Putamen (tissue), 1 donor: ENCODE data around the gene SLC25A12.
"Not testable (repeated sequence)": the region's sequence is repeated elsewhere in the genome, so short reads cannot be mapped to it uniquely, and the experiment has no call there.

Source experiments
- DNase-seq: peaks from one replicate; pipeline ENCODE4 v3.0.0-alpha.2; 2016; ENCODE audit warnings: low spot score

The SLC25A12 gene, protein sequence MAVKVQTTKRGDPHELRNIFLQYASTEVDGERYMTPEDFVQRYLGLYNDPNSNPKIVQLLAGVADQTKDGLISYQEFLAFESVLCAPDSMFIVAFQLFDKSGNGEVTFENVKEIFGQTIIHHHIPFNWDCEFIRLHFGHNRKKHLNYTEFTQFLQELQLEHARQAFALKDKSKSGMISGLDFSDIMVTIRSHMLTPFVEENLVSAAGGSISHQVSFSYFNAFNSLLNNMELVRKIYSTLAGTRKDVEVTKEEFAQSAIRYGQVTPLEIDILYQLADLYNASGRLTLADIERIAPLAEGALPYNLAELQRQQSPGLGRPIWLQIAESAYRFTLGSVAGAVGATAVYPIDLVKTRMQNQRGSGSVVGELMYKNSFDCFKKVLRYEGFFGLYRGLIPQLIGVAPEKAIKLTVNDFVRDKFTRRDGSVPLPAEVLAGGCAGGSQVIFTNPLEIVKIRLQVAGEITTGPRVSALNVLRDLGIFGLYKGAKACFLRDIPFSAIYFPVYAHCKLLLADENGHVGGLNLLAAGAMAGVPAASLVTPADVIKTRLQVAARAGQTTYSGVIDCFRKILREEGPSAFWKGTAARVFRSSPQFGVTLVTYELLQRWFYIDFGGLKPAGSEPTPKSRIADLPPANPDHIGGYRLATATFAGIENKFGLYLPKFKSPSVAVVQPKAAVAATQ

DNA sequence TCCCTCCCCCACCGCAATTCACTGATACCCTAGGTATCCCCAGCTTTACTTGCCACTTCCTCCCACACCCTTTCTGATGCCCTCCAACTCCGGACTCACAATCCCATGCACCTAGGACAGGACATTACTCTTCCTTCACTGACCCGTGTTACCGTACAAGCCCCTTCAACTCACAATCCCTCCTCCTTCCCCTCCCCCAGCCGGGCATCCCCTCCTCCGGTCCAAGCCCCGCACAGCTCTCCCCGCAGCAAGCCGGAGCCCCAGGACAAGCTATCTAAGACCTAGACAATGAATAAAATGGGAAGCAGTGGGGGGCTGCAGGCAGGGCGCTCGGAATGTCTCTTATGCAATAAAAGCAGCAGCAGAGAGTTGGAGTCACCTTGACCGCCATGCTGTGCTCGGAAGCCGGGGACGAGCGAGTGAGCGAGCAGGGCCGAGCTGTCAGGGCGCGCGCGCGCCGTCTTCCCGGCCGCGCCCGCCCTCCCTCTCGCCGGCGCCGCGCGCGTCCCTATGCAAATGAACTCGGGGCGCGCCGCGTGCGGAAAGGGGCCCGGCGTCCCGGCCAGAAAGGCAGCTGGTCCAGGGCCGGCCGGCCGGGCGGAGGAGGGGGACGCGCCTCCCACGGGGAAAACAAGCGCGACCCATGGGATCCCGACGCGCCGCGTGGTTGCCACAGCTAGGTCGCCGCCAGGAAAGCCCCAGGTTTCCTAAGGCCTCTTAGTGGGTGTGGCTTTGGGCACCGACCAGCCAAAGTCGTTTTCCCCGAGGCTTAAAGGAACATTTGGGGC lies at the start of gene SLC25A12:
Gene SLC25A12, minus strand, starts transcription at position 421 of the 788 bp plus-strand sequence. Its CDS starts 30 bp downstream, at position 391.
- DNase-seq = peak; percentile 84

- no peak for DNase-seq
These were observed 47.3 kb upstream of the SLC25A12 start for GRCh38 chr2:171941316-171941699.

DNA sequence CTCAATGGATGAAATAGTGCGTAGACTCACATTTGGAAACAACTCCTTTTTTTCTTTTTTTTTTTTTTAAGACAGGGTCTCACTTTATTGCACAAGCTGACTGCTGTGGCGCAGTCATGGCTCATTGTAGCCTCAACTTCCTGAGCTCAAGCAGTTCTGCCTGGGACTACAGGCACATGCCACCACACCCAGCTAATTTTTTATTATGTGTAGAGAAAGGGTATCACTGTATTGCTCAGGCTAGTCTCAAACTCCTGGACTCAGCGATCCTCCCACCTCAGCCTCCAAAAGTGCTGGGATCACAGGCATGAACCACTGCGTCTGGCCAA lies 45.7 kb upstream of the SLC25A12 start:
- DNase-seq = no peak

GRCh38 chr2:171939058-171939742 lies 45.2 kb upstream of the SLC25A12 start:
- DNase-seq = no peak

DNA sequence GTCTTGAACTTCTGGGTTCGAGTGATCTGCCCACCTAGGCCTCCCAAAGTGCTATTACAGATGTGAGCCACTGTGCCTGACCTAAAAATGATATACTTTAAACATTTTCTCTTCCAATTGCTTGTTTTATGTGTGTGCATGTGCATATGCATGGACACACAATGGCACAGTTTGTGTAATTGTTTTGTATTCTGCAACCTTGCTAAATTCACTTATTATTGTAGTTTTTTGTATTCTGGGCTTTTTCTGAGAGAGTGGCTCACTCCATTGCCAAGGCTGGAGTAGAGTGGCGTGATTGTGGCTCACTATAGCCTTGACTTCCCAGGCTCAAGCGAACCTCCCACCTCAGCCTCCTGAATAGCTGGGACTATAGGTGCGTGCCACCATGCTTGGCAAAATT lies 36.3 kb upstream of the SLC25A12 start:
- DNase-seq = no peak

DNA sequence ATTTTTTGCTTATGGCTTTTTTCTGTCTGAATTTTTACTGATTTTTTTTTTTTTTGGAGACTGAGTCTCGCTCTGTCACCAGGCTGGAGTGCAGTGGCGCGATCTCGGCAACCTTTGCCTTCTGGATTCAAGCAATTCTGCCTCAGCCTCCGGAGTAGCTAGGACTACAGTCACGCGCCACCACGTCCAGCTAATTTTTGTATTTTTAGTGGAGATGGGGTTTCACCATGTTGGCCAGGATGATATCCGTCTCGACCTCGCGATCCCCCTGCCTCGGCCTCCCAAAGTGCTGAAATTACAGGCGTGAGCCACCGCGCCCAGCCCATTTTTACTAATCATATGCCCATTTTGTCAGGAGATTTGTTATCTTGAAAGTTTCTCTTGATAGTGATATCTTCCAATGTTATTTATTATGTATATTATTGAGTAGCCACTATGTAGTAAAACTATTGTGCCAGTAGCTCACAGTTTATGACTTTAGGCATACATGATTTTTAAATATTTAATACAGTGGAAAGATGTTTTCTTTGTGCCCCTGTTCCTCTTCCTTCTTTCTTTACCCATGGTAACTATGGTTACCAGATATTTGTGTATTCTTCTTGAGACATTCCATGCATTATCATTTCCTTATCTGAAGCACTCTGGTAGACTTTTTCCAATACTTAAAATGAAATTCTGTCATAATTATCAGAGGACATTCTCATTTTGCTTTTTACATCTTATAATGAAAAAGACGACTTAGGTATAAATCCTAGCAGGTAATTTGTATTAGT lies 30.3 kb upstream of the SLC25A12 start:
- DNase-seq = no peak

DNA sequence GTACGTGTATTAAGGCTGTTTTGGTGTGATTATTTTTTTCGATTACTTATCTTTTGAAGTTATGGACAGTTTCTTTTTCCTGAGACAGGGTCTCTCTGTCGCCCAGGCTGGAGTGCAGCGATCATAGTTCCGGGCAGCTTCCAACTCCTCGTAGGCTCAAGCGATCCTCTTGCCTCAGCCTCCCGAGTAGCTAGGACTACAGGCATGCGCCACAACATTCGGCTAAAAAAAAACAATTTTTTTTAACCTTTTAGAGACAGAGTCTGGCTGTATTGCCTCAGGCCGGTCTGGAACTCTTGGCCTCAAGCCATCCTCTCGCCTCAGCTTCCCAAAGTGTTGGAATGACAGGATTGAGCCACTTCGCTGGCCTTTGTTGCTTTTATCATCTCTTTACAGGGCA lies 29.2 kb upstream of the SLC25A12 start:
- no peak for DNase-seq

DNA sequence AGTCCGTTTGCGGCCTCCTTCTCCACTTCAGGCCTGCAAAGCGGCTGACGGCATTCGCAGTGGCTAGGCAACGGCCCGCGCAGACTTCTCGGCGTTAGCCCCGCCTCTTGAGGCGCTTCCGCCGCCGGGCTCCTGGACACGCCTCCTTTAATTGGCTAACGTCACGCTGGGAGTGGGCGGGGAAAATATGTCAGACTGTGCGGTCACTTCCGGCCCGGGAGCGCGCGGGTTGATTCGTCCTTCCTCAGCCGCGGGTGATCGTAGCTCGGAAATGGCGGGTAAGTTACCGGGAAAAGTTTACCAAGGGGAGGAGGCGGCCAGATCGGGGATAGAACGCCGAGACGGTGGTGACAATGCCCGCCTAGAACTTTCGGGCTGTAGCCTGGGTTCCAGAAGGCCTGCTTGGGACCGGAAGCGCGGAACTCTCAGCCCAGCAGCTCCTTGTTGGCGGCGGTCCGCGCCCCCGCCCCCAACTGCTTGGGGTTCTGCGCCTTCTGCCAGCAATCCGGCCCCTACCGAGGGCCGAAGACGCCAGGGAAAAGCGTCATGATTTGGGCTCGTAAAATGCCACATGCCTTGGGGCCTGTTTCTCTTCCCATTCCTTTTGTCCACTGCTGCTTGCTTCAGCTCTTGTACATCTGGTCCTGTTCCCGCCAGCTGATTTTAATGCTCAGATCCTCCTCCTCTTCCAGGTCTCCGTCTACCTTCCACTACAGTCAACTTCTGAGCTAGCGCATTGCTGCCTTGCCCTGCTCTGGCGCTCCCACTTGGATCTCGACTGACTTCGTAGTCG lies 28.4 kb upstream of the SLC25A12 start, which contains the start of gene HAT1:
Gene HAT1, plus strand, starts transcription at position 232 of the 793 bp plus-strand sequence. Its CDS starts 40 bp downstream, at position 272.
- DNase-seq = peak; percentile 98

DNA sequence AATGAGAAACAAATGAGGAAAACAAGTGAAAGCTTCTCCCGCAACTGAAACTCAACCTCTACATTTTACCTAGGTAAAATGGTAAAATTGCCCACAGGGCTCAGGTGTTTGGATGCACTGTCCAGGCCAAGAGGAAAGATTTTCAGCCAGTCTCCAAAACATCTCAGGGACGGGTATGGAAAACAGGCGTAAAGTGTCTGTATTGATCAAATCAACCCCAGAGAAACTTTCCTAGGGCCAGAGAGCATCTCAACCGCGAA lies 27.9 kb upstream of the SLC25A12 start:
- no peak for DNase-seq

DNA sequence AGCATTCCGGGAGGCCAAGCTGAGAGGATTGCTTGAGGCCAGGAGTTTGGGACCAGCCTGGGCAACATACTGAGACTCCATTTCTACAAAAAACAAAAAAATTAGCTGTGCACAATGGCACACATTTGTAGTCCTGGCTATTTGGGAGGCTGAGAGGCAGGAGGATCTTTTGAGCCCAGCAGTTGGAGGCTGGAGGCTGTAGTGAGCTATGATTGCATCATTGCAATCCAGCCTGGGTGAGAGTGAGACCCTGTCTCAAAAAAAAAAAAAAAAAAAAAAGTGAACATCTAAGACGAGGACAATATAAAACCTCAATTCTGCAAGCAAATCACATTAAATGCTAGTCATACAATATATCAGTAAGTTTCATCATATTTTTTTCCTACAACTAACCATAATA lies 25.4 kb upstream of the SLC25A12 start:
- DNase-seq = no peak

DNA sequence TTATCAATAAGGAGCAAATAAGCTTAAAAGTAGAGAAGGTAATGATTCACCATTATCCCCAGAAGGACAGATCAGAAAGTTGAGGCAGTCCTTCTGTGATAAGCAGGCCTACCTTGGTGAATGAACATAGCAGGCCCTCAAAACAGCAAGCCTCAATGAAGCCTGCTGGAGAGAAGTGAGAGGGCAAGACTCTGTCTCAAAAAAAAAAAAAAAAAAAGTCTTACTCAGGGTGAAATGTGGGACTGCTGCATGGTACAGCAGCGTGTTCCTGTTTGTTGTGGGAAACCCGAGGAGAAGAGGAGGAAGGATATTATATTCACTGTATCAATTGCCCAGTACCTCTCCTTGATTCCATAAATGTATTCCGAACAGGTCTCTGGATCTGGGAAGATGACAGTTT lies 19.5 kb upstream of the SLC25A12 start:
- no peak for DNase-seq

GRCh38 chr2:171910494-171910893 lies 16.4 kb upstream of the SLC25A12 start:
- DNase-seq = no peak

GRCh38 chr2:171909266-171909665 lies 15.2 kb upstream of the SLC25A12 start:
- DNase-seq = no peak

DNA sequence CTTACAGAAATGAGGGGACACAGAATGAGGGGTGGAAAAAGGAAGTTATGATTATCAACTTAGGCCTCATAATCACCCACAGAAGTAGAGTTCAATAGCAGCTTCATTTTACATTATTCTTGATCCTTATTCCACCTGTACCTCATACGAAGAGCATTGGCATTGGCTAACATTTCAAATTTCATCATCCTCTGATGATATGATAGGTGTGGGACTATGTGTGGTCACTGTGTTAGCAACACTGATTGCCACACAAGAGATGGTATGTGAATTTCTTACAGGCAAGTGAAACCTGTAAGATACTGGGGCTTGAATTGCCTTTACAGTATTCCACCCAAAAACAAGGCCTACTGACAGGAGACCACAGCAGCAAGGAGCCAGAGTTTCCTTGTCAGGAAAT lies 14.2 kb upstream of the SLC25A12 start:
- no peak for DNase-seq

GRCh38 chr2:171902840-171903420 lies 8.9 kb upstream of the SLC25A12 start:
- DNase-seq = no peak

- DNase-seq = not testable (repeated sequence)
These were observed 5.7 kb upstream of the SLC25A12 start for GRCh38 chr2:171899623-171900282.

- no peak for DNase-seq
These were observed 1.7 kb upstream of the SLC25A12 start for GRCh38 chr2:171895786-171896185.

- peak; percentile 2 for DNase-seq
These were observed 536 bp upstream of the SLC25A12 start for GRCh38 chr2:171894612-171894947.

GRCh38 chr2:171893196-171893823 lies 734 bp downstream of the SLC25A12 start:
- DNase-seq = peak; percentile 16
